K562 (cell line): Measurements from ENCODE around the gene ZNF566. TPM values are rescaled to one million over a fixed set of nuclear protein-coding genes. Genes with fewer than 3 reads are reported as not detected.
A peak's percentile ranks its signal among the peaks of the same experiment; 100 is the strongest.

Source experiments
- BMI1 ChIP-seq: fragments of 150-350 bp; IDR thresholded peaks from 2 replicates; pipeline ENCODE4 v1.6.1; 2014; ENCODE audit warnings: low read length
- DACH1 ChIP-seq: fragments of 450-650 bp; IDR thresholded peaks from 2 replicates; pipeline ENCODE4 v1.6.1; 2018; ENCODE audit not compliant: partially characterized antibody
- DPF2 ChIP-seq: fragments of 450-650 bp; IDR thresholded peaks from 2 replicates; pipeline ENCODE4 v1.6.1; 2016
- EP400 ChIP-seq: fragments of 450-650 bp; IDR thresholded peaks from 2 replicates; pipeline ENCODE4 v1.6.1; 2017; ENCODE audit warnings: antibody characterized with exemption, mild to moderate bottlenecking, moderate library complexity
- EWSR1 ChIP-seq: fragments of 450-650 bp; IDR thresholded peaks from 2 replicates; pipeline ENCODE4 v1.6.1; 2018; ENCODE audit warnings: borderline replicate concordance, mild to moderate bottlenecking, low read depth, moderate library complexity; ENCODE audit not compliant: partially characterized antibody
- GATA2 ChIP-seq: sonication (generic); formaldehyde crosslinking; IDR thresholded peaks from 2 replicates; pipeline ENCODE4 v1.4.0; 2020; ENCODE audit warnings: mild to moderate bottlenecking, missing genetic modification reagents
- HMG20B ChIP-seq: fragments of 250-450 bp; sonication (Bioruptor Pico); IDR thresholded peaks from 2 replicates; pipeline ENCODE4 v1.5.0; 2021; ENCODE audit warnings: mild to moderate bottlenecking
- KDM1A ChIP-seq, 2 experiments: fragments of 450-650 bp; IDR thresholded peaks; 2 replicates each; pipeline ENCODE4 v1.6.1; 2016; ENCODE audit warnings: mild to moderate bottlenecking in 2 of 2
- NCOA2 ChIP-seq, 2 experiments: fragments of 450-650 bp; IDR thresholded peaks; 2 replicates each; pipeline ENCODE4 v1.6.1; 2018; ENCODE audit warnings: mild to moderate bottlenecking in 2 of 2, moderate library complexity in 1 of 2; ENCODE audit not compliant: partially characterized antibody in 2 of 2
- NR1H2 ChIP-seq: sonication (generic); formaldehyde crosslinking; IDR thresholded peaks from 2 replicates; pipeline ENCODE4 v1.4.0; 2020; ENCODE audit warnings: mild to moderate bottlenecking, missing genetic modification reagents
- RBM22 ChIP-seq: fragments of 200-400 bp; formaldehyde crosslinking; IDR thresholded peaks from 2 replicates; pipeline ENCODE4 v1.6.1; 2018; ENCODE audit warnings: low read length, low read depth; ENCODE audit not compliant: poor library complexity, severe bottlenecking
- RBM25 ChIP-seq: fragments of 200-400 bp; formaldehyde crosslinking; IDR thresholded peaks from 2 replicates; pipeline ENCODE4 v1.6.1; 2018; ENCODE audit warnings: low read length, low read depth, moderate library complexity; ENCODE audit not compliant: severe bottlenecking
- RUNX1 ChIP-seq: sonication (generic); IDR thresholded peaks from 2 replicates; pipeline ENCODE4 v1.6.1; 2016; ENCODE audit warnings: antibody characterized with exemption, low read depth
- SIN3A ChIP-seq, 2 experiments: fragments of 150-350 bp in 1 of 2; IDR thresholded peaks; 2 replicates each; pipeline ENCODE4 v1.6.1; 2011 to 2016; ENCODE audit warnings: borderline replicate concordance in 2 of 2, low read depth in 2 of 2, low read length in 2 of 2, mild to moderate bottlenecking in 2 of 2, moderate library complexity in 2 of 2; ENCODE audit not compliant: control insufficient read depth in 1 of 2
- SIN3B ChIP-seq: fragments of 450-650 bp; IDR thresholded peaks from 2 replicates; pipeline ENCODE4 v1.6.1; 2017; ENCODE audit warnings: low read depth, mild to moderate bottlenecking, moderate library complexity
- SNIP1 ChIP-seq: fragments of 450-650 bp; IDR thresholded peaks from 2 replicates; pipeline ENCODE4 v1.7.1; 2017; ENCODE audit warnings: low read depth, mild to moderate bottlenecking
- SRSF7 ChIP-seq: fragments of 200-400 bp; formaldehyde crosslinking; optimal IDR thresholded peaks from 2 replicates; pipeline ENCODE3; 2017; ENCODE audit warnings: mild to moderate bottlenecking, low read depth, low read length
- ZNF121 ChIP-seq: sonication (generic); formaldehyde crosslinking; conservative IDR thresholded peaks from 2 replicates; pipeline ENCODE4 v1.8.0; 2022; ENCODE audit warnings: missing genetic modification reagents
- ZNF431 ChIP-seq: sonication (generic); formaldehyde crosslinking; IDR thresholded peaks from 2 replicates; pipeline ENCODE4 v1.8.0; 2022; ENCODE audit warnings: mild to moderate bottlenecking, missing genetic modification reagents
- polyA plus RNA-seq, 8 experiments: library from polyadenylated mRNA; depleted of rRNA in 4 of 8; stranded (reverse) in 5 of 8; unstranded in 3 of 8; fragments of >200 nt; fragmentation: Nextera tagmentation in 2 of 8; fragmentation: Illumina TruSeq in 1 of 8; extraction: Ambion mirVana in 2 of 8; extraction: Trizol in 1 of 8; gene quantifications; 2 replicates each; pipeline versions ENCODE4 v1.2.1 to v1.2.3, GENCODE V29; 2011 to 2014; ENCODE audit warnings: inconsistent platforms in 1 of 8, missing spikeins in 1 of 8
- total RNA-seq, 7 experiments: library from RNA; depleted of rRNA in 6 of 7; stranded (reverse); fragments of >200 nt in 6 of 7; fragmentation: Illumina TruSeq in 2 of 7; extraction: Trizol in 2 of 7; gene quantifications; 2 replicates each; pipeline versions ENCODE4 v1.2.1 to v1.2.3, GENCODE V29; 2011 to 2021; ENCODE audit warnings: low replicate concordance in 1 of 7
- TF ChIP-seq, protein P1 (sequence below): fragments of 250-450 bp; sonication (Bioruptor Pico); IDR thresholded peaks from 2 replicates; pipeline ENCODE4 v1.5.0; 2022; ENCODE audit warnings: mild to moderate bottlenecking
- TF ChIP-seq, protein P2 (sequence below): fragments of 450-650 bp; IDR thresholded peaks from 2 replicates; pipeline ENCODE4 v1.6.1; 2017; ENCODE audit warnings: antibody characterized with exemption
- TF ChIP-seq, protein P3 (sequence below), 2 experiments: fragments of 450-650 bp in 1 of 2; IDR thresholded peaks; 2 replicates each; pipeline ENCODE4 v1.6.1; 2011 to 2017; ENCODE audit warnings: low read depth in 2 of 2, antibody characterized with exemption in 1 of 2, borderline replicate concordance in 1 of 2, low read length in 1 of 2, mild to moderate bottlenecking in 1 of 2, mixed read lengths in 1 of 2; ENCODE audit not compliant: control insufficient read depth in 1 of 2

ZNF566 gene
- total and polyA plus RNA-seq, 9 of the 15 experiments (the other 6 are each of a cell fraction or from before 2014, with no cell fraction given): 5.5 to 11.4 (median 9.7) TPM

DNA sequence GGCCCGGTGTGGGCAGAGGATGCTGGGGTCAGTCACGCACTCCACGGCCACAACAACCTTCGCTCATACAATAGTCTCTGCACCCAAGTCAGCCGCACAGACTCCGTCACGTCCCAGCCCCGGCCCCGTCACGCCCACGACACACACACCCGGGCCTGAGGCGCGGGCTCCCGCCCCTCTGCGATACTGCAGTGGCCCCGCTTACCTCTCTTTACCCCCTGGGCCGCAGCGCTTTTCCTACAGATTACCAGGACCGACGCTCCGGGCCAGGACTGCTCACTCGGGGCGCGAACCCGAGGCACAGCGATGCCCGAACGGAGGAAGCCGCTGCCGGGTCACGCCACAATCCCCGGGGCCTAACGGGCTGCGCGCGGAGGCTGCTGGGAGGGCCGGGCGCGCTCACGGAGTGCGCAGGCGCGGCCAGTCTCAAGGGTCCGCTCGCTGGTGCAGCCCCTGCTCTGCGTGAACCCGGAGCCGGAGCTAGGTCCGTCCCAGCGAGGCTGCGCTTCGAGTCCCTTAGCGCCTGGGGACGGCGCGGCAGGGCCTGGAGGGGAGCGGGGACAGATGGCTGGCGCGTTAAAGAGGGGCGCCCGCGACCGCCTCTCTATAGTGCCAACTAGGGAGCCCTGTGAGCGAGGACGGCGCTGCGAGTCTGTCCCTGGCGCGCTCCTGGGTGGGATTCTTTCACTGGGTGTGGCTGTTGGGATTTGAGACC, 70.9 kb downstream of the ZNF566 start, which contains the start of gene ZFP82 (continued):
- no peak for TF ChIP-seq RUNX1
- TF ChIP-seq, protein P1, sequence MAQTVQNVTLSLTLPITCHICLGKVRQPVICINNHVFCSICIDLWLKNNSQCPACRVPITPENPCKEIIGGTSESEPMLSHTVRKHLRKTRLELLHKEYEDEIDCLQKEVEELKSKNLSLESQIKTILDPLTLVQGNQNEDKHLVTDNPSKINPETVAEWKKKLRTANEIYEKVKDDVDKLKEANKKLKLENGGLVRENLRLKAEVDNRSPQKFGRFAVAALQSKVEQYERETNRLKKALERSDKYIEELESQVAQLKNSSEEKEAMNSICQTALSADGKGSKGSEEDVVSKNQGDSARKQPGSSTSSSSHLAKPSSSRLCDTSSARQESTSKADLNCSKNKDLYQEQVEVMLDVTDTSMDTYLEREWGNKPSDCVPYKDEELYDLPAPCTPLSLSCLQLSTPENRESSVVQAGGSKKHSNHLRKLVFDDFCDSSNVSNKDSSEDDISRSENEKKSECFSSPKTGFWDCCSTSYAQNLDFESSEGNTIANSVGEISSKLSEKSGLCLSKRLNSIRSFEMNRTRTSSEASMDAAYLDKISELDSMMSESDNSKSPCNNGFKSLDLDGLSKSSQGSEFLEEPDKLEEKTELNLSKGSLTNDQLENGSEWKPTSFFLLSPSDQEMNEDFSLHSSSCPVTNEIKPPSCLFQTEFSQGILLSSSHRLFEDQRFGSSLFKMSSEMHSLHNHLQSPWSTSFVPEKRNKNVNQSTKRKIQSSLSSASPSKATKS: no peak
- no peak for TF ChIP-seq SRSF7
- TF ChIP-seq, protein P2, sequence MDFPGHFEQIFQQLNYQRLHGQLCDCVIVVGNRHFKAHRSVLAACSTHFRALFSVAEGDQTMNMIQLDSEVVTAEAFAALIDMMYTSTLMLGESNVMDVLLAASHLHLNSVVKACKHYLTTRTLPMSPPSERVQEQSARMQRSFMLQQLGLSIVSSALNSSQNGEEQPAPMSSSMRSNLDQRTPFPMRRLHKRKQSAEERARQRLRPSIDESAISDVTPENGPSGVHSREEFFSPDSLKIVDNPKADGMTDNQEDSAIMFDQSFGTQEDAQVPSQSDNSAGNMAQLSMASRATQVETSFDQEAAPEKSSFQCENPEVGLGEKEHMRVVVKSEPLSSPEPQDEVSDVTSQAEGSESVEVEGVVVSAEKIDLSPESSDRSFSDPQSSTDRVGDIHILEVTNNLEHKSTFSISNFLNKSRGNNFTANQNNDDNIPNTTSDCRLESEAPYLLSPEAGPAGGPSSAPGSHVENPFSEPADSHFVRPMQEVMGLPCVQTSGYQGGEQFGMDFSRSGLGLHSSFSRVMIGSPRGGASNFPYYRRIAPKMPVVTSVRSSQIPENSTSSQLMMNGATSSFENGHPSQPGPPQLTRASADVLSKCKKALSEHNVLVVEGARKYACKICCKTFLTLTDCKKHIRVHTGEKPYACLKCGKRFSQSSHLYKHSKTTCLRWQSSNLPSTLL: no peak
- TF ChIP-seq RBM25: no peak
- no peak for TF ChIP-seq RBM22
- TF ChIP-seq EWSR1: no peak
- TF ChIP-seq NR1H2 (CRISPR knock-in tag): no peak
- TF ChIP-seq HMG20B (CRISPR knock-in tag): no peak
- peak; percentile 41; the same call in 1 of the 2 replicates for TF ChIP-seq EP400
- TF ChIP-seq ZNF431: no peak
- no peak for TF ChIP-seq BMI1
- no peak for TF ChIP-seq SIN3A (IDR thresholded peaks at IDR 0.05; ENCODE audit: borderline replicate concordance in 2 of 2, control insufficient read depth in 1 of 2, low read depth in 2 of 2, low read length in 2 of 2)
- TF ChIP-seq, protein P3, sequence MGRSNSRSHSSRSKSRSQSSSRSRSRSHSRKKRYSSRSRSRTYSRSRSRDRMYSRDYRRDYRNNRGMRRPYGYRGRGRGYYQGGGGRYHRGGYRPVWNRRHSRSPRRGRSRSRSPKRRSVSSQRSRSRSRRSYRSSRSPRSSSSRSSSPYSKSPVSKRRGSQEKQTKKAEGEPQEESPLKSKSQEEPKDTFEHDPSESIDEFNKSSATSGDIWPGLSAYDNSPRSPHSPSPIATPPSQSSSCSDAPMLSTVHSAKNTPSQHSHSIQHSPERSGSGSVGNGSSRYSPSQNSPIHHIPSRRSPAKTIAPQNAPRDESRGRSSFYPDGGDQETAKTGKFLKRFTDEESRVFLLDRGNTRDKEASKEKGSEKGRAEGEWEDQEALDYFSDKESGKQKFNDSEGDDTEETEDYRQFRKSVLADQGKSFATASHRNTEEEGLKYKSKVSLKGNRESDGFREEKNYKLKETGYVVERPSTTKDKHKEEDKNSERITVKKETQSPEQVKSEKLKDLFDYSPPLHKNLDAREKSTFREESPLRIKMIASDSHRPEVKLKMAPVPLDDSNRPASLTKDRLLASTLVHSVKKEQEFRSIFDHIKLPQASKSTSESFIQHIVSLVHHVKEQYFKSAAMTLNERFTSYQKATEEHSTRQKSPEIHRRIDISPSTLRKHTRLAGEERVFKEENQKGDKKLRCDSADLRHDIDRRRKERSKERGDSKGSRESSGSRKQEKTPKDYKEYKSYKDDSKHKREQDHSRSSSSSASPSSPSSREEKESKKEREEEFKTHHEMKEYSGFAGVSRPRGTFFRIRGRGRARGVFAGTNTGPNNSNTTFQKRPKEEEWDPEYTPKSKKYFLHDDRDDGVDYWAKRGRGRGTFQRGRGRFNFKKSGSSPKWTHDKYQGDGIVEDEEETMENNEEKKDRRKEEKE (IDR thresholded peaks at IDR 0.05; ENCODE audit: borderline replicate concordance in 1 of 2, control insufficient read depth in 1 of 2, low read depth in 2 of 2, low read length in 1 of 2): no peak
- no peak for TF ChIP-seq SIN3B
- no peak for TF ChIP-seq SNIP1
- TF ChIP-seq NCOA2 (IDR thresholded peaks at IDR 0.05; ENCODE audit: partially characterized antibody in 2 of 2): no peak
- TF ChIP-seq ZNF121: no peak
- no peak for TF ChIP-seq GATA2
- TF ChIP-seq KDM1A (IDR thresholded peaks at IDR 0.05): no peak
- TF ChIP-seq DPF2: no peak
- TF ChIP-seq DACH1: no peak
